K562 (cell line): ENCODE data around the gene SHISA8. TPM values are rescaled to one million over a fixed set of nuclear protein-coding genes. Genes with fewer than 3 reads are reported as not detected.

Source experiments
- ATAC-seq: fragments of 200-7000 bp; cut with Tn5 transposase; 3 replicates; pipeline ENCODE4 v1.9.1; 2020; ENCODE audit warnings: moderate library complexity
- BruUV-seq: library from RNA; stranded (reverse); fragments of 400-500 nt; replicated peaks from 2 replicates; lab custom pipeline; 2021; lab: Mats Ljungman, UMichigan
- CTCF ChIA-PET: fragments of 300-600 bp; formaldehyde crosslinking; extraction: SDS; loops from one replicate; lab custom pipeline; 2021; ENCODE audit warnings: low intra/inter-chr PET ratio; lab: Yijun Ruan, JAX
- POLR2A ChIA-PET: fragments of 300-600, 350-650 bp; sonication (Branson Sonifier 250); formaldehyde crosslinking; extraction: SDS; loops from one replicate; lab custom pipeline; 2021; ENCODE audit warnings: antibody characterized with exemption, inconsistent platforms; lab: Yijun Ruan, JAX
- DNase-seq, 4 experiments: peaks; one replicate each; pipeline versions ENCODE4 v3.0.0 to v3.0.0-alpha.2; 2011 to 2018; ENCODE audit warnings: low spot score in 3 of 4, mixed read lengths in 3 of 4; ENCODE audit errors: extremely low read depth in 1 of 4
- FAIRE-seq: peaks from 2 replicates; lab custom pipeline; 2011; peaks lifted over from hg19 to GRCh38; lab: Jason Lieb, UNC
- H2AFZ ChIP-seq: 2 replicates; pipeline ENCODE4 v1.6.0; 2011; ENCODE audit warnings: low read depth, low read length, control low read depth, inconsistent platforms
- H3K27ac ChIP-seq: fragments of 200-600 bp; 3 replicates; pipeline ENCODE4 v1.8.0; 2011; ENCODE audit warnings: low read depth, mild to moderate bottlenecking, control low read depth, inconsistent platforms, low read length, moderate library complexity, mixed read lengths; ENCODE audit errors: extremely low read depth
- H3K27me3 ChIP-seq, 2 experiments: fragments of 300-600 bp in 1 of 2; 2 replicates in 1 of 2; 3 replicates in 1 of 2; pipeline versions ENCODE4 v1.6.0 to v1.8.0; 2011; ENCODE audit warnings: inconsistent platforms in 2 of 2, low read length in 2 of 2, mild to moderate bottlenecking in 1 of 2, mixed read lengths in 1 of 2, moderate library complexity in 1 of 2; ENCODE audit not compliant: control insufficient read depth in 2 of 2, insufficient read depth in 2 of 2
- H3K36me3 ChIP-seq: fragments of 300-600 bp; 3 replicates; pipeline ENCODE4 v1.8.0; 2011; ENCODE audit warnings: mild to moderate bottlenecking, low read length, inconsistent platforms; ENCODE audit not compliant: control insufficient read depth, insufficient read depth
- H3K4me1 ChIP-seq, 2 experiments: fragments of 200-600 bp in 1 of 2; replicated peaks in 1 of 2; 2 replicates in 1 of 2; 3 replicates in 1 of 2; pipeline versions ENCODE4 v1.5.1 to v1.8.0; 2011; ENCODE audit warnings: inconsistent platforms in 2 of 2, low read length in 2 of 2, mild to moderate bottlenecking in 1 of 2, mixed read lengths in 1 of 2, moderate library complexity in 1 of 2; ENCODE audit not compliant: control insufficient read depth in 2 of 2, insufficient read depth in 2 of 2
- H3K4me2 ChIP-seq: 2 replicates; pipeline ENCODE4 v1.6.1; 2011; ENCODE audit warnings: low read length, control low read depth, inconsistent platforms, mixed read lengths; ENCODE audit not compliant: insufficient read depth
- H3K4me3 ChIP-seq: fragments of 200-600 bp; sonication (generic), shearing (Covaris generic); 2 replicates; pipeline ENCODE4 v1.5.1; 2016; ENCODE audit warnings: control low read depth, inconsistent platforms
- H3K79me2 ChIP-seq: fragments of 200-600 bp; 3 replicates; pipeline ENCODE4 v1.8.0; 2011; ENCODE audit warnings: low read length, inconsistent platforms; ENCODE audit not compliant: control insufficient read depth, insufficient read depth
- H3K9ac ChIP-seq, 2 experiments: 2 replicates each; pipeline versions ENCODE4 v1.6.0 to v1.6.1; 2011; ENCODE audit warnings: low read depth in 2 of 2, low read length in 2 of 2, control low read depth in 1 of 2, inconsistent platforms in 1 of 2, mild to moderate bottlenecking in 1 of 2, mixed read lengths in 1 of 2; ENCODE audit not compliant: insufficient read depth in 1 of 2
- H3K9me1 ChIP-seq: one replicate; pipeline ENCODE4 v1.6.0; 2011; ENCODE audit warnings: inconsistent platforms, mild to moderate bottlenecking, low read length, moderate library complexity; ENCODE audit not compliant: control insufficient read depth, insufficient read depth
- H3K9me3 ChIP-seq: replicated peaks from 2 replicates; pipeline ENCODE4 v1.5.1; 2011; ENCODE audit warnings: low read depth, low read length, inconsistent platforms; ENCODE audit not compliant: control insufficient read depth, insufficient read depth
- H4K20me1 ChIP-seq: replicated peaks from 2 replicates; pipeline ENCODE4 v1.6.1; 2011; ENCODE audit warnings: low read length, inconsistent platforms, mixed read lengths; ENCODE audit not compliant: control insufficient read depth, insufficient read depth
- CBFA2T3 ChIP-seq: fragments of 450-650 bp; IDR thresholded peaks from 2 replicates; pipeline ENCODE4 v1.6.1; 2017
- DMBX1 ChIP-seq: fragments of 250-450 bp; sonication (Bioruptor Pico); IDR thresholded peaks from 2 replicates; pipeline ENCODE4 v1.8.0; 2022; ENCODE audit warnings: inconsistent platforms, mild to moderate bottlenecking, moderate library complexity, borderline replicate concordance
- IRF2 ChIP-seq: sonication (generic); formaldehyde crosslinking; IDR thresholded peaks from 2 replicates; pipeline ENCODE4 v1.8.1; 2022; ENCODE audit warnings: mild to moderate bottlenecking, missing genetic modification reagents
- JUN ChIP-seq, 2 experiments: sonication (generic) in 1 of 2; formaldehyde crosslinking in 1 of 2; IDR thresholded peaks; 2 replicates each; pipeline versions ENCODE4 v1.6.1 to v1.8.0; 2012 to 2022; ENCODE audit warnings: borderline replicate concordance in 2 of 2, mild to moderate bottlenecking in 2 of 2, improper control_type of control experiment in 1 of 2, low read depth in 1 of 2, low read length in 1 of 2, missing genetic modification reagents in 1 of 2
- NCOA4 ChIP-seq: fragments of 450-650 bp; IDR thresholded peaks from 2 replicates; pipeline ENCODE4 v1.6.1; 2018; ENCODE audit warnings: mild to moderate bottlenecking; ENCODE audit not compliant: partially characterized antibody
- NFXL1 ChIP-seq: fragments of 450-650 bp; formaldehyde crosslinking; IDR thresholded peaks from 2 replicates; pipeline ENCODE4 v1.4.0; 2021; ENCODE audit warnings: mild to moderate bottlenecking
- POLR2G ChIP-seq: fragments of 200-400 bp; formaldehyde crosslinking; IDR thresholded peaks from 2 replicates; pipeline ENCODE4 v1.6.1; 2017; ENCODE audit warnings: low read depth, mild to moderate bottlenecking, antibody characterized with exemption, low read length, moderate library complexity
- TAF7 ChIP-seq: fragments of 450-650 bp; IDR thresholded peaks from 2 replicates; pipeline ENCODE4 v1.6.1; 2016; ENCODE audit warnings: missing genetic modification characterization, missing compliant biosample characterization
- TARDBP ChIP-seq: fragments of 450-650 bp; IDR thresholded peaks from 2 replicates; pipeline ENCODE4 v1.6.1; 2016
- XRCC4 ChIP-seq: IDR thresholded peaks from one replicate; pipeline ENCODE4 v1.6.1; 2011; ENCODE audit not compliant: insufficient read depth, insufficient read length; ENCODE audit errors: extremely low read depth
- ZNF184 ChIP-seq: sonication (generic); formaldehyde crosslinking; IDR thresholded peaks from 2 replicates; pipeline ENCODE4 v1.5.0; 2020; ENCODE audit warnings: missing genetic modification reagents
- ZNF436 ChIP-seq: fragments of 250-450, 450-650 bp; sonication (Bioruptor Pico); formaldehyde crosslinking; IDR thresholded peaks from 2 replicates; pipeline ENCODE4 v1.7.0; 2020; ENCODE audit warnings: mild to moderate bottlenecking
- WGBS: fragments of 100-300 bp; shearing (Covaris generic); methylation state at CpG from one replicate; pipeline ENCODE4 v1.1.6; 2016; ENCODE audit warnings: low coverage, mixed read lengths; ENCODE audit not compliant: insufficient coverage; ENCODE audit errors: missing lambda C conversion rate; 5-methylcytosine and 5-hydroxymethylcytosine counted together
- in situ Hi-C: fragments of 300-500 bp; cut with MboI; formaldehyde crosslinking; loops from 4 replicates; pipeline ENCODE4 v1.15.0; 2018; ENCODE audit warnings: inconsistent platforms, mixed read lengths
- intact Hi-C: fragments of 100-400 bp; cut with micrococcal nuclease; formaldehyde crosslinking; loops from 2 replicates; pipeline ENCODE4 v1.14.2; 2022
- polyA plus RNA-seq, 8 experiments: library from polyadenylated mRNA; depleted of rRNA in 4 of 8; stranded (reverse) in 5 of 8; unstranded in 3 of 8; fragments of >200 nt; fragmentation: Nextera tagmentation in 2 of 8; fragmentation: Illumina TruSeq in 1 of 8; extraction: Ambion mirVana in 2 of 8; extraction: Trizol in 1 of 8; gene quantifications; 2 replicates each; pipeline versions ENCODE4 v1.2.1 to v1.2.3, GENCODE V29; 2011 to 2014; ENCODE audit warnings: inconsistent platforms in 1 of 8, missing spikeins in 1 of 8
- total RNA-seq, 7 experiments: library from RNA; depleted of rRNA in 6 of 7; stranded (reverse); fragments of >200 nt in 6 of 7; fragmentation: Illumina TruSeq in 2 of 7; extraction: Trizol in 2 of 7; gene quantifications; 2 replicates each; pipeline versions ENCODE4 v1.2.1 to v1.2.3, GENCODE V29; 2011 to 2021; ENCODE audit warnings: low replicate concordance in 1 of 7
- TF ChIP-seq, protein P1 (sequence below), 2 experiments: fragments of 450-650 bp; IDR thresholded peaks; 2 replicates each; pipeline ENCODE4 v1.6.1; 2016; ENCODE audit warnings: mild to moderate bottlenecking in 2 of 2, borderline replicate concordance in 1 of 2, low read depth in 1 of 2, moderate library complexity in 1 of 2

Gene SHISA8
- total and polyA plus RNA-seq, 9 of the 15 experiments (the other 6 are each of a cell fraction or from before 2014, with no cell fraction given), result 0.07 to 3.3 (median 1.1) TPM; not detected in 4

DNA sequence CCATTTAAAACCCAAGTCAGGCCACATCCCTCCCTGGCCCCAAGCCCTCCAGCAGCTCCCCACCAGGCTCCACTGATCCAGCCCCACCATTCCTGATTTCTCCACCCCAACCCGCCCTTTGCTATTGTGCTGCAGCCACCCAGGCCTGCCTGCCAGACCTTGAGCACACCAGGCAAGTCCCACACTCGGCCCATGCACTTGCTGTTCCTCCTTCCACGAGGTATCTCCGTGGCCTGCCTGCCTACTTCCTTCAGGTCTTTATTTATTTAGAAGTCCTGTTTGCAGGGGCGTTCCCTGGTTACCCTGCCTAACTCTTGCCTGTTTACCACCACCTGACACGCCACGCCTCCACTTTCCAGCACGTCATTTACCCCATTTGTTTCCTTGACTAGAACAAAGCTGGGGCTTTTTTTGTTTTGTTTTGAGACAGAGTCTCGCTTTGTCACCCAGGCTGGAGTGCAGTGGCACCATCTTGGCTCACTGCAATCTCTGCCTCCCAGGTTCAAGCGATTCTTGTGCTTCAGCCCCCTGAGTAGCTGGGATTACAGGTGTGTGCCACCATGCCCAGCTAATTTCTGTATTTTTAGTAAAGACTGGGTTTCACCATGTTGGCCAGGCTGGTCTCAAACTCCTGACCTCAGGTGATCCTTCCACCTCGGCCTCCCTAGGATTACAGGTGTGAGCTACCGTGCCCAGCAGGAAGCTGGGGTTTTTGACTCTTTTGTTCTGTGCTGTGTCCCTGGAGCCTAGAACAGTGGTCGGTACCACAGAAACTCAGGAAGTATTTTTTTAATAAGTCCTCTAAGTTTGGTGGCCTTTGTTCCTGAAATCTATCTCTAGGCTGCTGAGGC, 25.3 kb upstream of the SHISA8 start (continued):
- no peak for TF ChIP-seq DMBX1 (CRISPR knock-in tag)
- TF ChIP-seq ZNF436 (CRISPR knock-in tag), result no peak
- no peak for TF ChIP-seq TAF7 (tag)
- no peak for TF ChIP-seq JUN (IDR thresholded peaks at IDR 0.05; ENCODE audit: borderline replicate concordance, low read depth, low read length)
- TF ChIP-seq JUN (CRISPR knock-in tag; IDR thresholded peaks at IDR 0.05; ENCODE audit: borderline replicate concordance), result no peak
- TF ChIP-seq XRCC4, result no peak

DNA sequence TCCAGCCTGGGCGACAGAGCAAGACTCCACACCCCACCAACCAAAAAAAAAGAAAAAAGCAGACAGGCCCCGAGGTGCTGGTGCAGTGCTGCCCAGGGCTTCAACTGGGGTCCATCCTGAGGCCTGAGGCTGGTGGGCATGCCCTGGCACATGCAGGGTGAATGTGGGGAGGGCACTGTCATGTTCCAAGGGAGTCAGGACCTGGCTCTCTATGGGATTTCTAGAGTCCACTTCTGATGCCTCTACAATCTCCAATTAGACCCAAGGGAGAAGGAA, 22.0 kb upstream of the SHISA8 start:
- WGBS, result 61% methylated on average over 2 of the region's 2 CpGs
- H3K9me3 ChIP-seq, result no peaks in the 10 kb centered on the region
- H3K4me1 ChIP-seq, result peaks cover 0 to 37% of the 10 kb centered on the region in 2 experiments; a peak in 2 of 5 replicates
- H3K9ac ChIP-seq, result no peak overlapping the region
- H3K27me3 ChIP-seq, result no peaks in the 10 kb centered on the region
- no TSS peak for BruUV-seq
- ATAC-seq (no peak), FAIRE-seq (no peak), DNase-seq (no peak)
- H4K20me1 ChIP-seq, result peaks cover 11% of the 10 kb centered on the region; the same call in 1 of the 2 replicates
- CTCF ChIA-PET, result no interaction called here
- no peak overlapping the region for H3K4me2 ChIP-seq
- TF ChIP-seq CBFA2T3 (no peak), NCOA4 (no peak), IRF2 (CRISPR knock-in tag) (no peak), TARDBP (no peak), POLR2G (peak; percentile 40; the same call in 1 of the 2 replicates), ZNF184 (CRISPR knock-in tag) (no peak), NFXL1 (CRISPR knock-in tag) (no peak)
- TF ChIP-seq, protein P1, sequence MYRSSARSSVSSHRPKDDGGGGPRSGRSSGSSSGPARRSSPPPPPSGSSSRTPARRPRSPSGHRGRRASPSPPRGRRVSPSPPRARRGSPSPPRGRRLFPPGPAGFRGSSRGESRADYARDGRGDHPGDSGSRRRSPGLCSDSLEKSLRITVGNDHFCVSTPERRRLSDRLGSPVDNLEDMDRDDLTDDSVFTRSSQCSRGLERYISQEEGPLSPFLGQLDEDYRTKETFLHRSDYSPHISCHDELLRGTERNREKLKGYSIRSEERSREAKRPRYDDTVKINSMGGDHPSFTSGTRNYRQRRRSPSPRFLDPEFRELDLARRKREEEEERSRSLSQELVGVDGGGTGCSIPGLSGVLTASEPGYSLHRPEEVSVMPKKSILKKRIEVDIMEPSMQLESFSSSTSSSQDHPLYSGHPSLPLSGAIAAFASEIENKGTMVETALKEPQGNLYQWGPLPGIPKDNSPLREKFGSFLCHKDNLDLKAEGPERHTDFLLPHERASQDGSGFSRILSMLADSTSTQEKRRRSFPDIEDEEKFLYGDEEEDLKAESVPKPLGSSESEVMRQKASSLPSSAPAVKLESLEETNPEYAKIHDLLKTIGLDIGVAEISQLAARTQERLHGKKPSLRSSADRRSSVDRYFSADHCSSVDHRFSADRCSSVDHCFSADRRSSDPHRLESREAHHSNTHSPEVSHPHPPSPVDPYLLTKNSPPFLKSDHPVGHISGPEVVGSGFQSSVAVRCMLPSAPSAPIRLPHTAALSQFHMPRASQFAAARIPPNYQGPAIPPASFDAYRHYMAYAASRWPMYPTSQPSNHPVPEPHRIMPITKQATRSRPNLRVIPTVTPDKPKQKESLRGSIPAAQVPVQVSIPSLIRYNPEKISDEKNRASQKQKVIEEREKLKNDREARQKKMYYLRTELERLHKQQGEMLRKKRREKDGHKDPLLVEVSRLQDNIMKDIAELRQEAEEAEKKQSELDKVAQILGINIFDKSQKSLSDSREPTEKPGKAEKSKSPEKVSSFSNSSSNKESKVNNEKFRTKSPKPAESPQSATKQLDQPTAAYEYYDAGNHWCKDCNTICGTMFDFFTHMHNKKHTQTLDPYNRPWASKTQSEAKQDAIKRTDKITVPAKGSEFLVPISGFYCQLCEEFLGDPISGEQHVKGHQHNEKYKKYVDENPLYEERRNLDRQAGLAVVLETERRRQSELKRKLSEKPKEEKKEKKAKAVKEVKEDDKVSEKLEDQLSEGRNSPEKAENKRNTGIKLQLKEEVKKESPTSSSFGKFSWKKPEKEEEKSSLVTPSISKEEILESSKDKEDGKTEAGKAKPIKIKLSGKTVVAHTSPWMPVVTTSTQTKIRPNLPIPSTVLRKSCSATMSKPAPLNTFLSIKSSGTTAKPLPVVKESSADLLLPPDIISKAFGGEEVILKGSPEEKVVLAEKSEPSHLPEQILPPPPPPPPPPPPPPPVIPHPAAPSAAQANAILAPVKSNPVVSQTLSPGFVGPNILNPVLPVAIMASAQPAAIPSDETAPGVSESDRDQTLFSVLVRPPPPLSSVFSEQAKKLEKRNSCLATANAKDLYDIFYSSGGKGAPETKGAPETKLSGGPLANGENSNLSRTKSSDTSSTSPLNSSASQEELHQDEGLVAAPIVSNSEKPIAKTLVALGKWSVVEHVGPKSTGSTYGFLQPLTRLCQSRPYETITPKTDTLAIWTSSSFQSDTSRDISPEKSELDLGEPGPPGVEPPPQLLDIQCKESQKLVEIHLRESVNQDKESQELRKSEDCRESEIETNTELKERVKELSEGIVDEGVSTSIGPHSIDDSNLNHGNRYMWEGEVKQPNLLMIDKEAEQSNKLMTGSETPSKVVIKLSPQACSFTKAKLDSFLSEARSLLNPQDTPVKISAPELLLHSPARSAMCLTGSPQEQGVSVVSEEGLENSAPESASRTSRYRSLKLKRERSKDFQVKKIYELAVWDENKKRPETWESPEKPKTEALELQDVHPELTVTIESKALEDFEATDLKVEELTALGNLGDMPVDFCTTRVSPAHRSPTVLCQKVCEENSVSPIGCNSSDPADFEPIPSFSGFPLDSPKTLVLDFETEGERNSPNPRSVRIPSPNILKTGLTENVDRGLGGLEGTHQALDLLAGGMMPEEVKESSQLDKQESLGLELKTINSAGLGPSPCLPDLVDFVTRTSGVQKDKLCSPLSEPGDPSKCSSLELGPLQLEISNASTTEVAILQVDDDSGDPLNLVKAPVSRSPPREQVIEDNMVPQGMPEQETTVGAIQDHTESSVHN (IDR thresholded peaks at IDR 0.05; ENCODE audit: borderline replicate concordance in 1 of 2, low read depth in 1 of 2), result no peak
- in situ Hi-C loops (no loop called here), intact Hi-C loops (no loop called here)
- peaks cover 45% of the 10 kb centered on the region; the same call in 2 of the 3 replicates for H3K36me3 ChIP-seq
- no peak overlapping the region for H3K4me3 ChIP-seq
- H2AFZ ChIP-seq, result no peak overlapping the region
- H3K27ac ChIP-seq, result no peak overlapping the region
- POLR2A ChIA-PET, result interaction anchor here (1.2 to 1.6 kb wide), 2 partner anchors 11 to 13 kb away, joined by 4 to 5 read pairs; partner anchors contain the start of gene TNFRSF13C
- H3K79me2 ChIP-seq, result 0 out of 3 replicates have a peak, but pooled peaks cover 5% of the 10 kb centered on the region
- peaks cover 3% of the 10 kb centered on the region for H3K9me1 ChIP-seq
